H54 (cell line): ENCODE data around the gene RBPMS2.
A peak's percentile ranks its signal among the peaks of the same experiment; 100 is the strongest.

Experiments used
- DNase-seq: peaks from one replicate; pipeline ENCODE4 v3.0.0; 2011; ENCODE audit warnings: low spot score, mixed read lengths; ENCODE audit not compliant: insufficient read length
- FAIRE-seq: peaks from 3 replicates; lab custom pipeline; 2011; peaks lifted over from hg19 to GRCh38; lab: Jason Lieb, UNC
- POLR2A ChIP-seq: IDR thresholded peaks from 2 replicates; pipeline ENCODE4 v1.6.1; 2011; ENCODE audit warnings: low read depth, mild to moderate bottlenecking, low read length

The RBPMS2 gene

DNA sequence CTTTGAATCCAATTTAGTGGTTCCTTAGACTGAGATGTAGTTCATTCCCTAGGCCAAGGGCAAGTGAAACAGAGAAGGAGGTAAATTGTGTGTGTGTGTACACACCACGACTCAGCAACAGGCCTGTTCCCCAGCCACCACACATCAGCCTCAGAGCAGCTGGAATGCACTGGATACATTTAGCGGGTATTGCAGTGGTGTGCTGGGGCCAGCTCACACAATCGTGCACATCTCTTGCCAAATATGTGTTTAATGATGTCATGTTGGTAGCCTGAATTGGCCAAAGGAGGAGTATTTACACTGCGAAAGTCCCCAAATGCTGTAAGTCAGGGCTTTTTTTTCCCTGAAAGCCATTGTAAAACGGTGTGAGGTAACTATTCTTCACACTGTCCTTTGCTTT, 82.3 kb downstream of the RBPMS2 start:
- no peak for TF ChIP-seq POLR2A
- DNase-seq (peak; percentile 20), FAIRE-seq (no peak)

DNA sequence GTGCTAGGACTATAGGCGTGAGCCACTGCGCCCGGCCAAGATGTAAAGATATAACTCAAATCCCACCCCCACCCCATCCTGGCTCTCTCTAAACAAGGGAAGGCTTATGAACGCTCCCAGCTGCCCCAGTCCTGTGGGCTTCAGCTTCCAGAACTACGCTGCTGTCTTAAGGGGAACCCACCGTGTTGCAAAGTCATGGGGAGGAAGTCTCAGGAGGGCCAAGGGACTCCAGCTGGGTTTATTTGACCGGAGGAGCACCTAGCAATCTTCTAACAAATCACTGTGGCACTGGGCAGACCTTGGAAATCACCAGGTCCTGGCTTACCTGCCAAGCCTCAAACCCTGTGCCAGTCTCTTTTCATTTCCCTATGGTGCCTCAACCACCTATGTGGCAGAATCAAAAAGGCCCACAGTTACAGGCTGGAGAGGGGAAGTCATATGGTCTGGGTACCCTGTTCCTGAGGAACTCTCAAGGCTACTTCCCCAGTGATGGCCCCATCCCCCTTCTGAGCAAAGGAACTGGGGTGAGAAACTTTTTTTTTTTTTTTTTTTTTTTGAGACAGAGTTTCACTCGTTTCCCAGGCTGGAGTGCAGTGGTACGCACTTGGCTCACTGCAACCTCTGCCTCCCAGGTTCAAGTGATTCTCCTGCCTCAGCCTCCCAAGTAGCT, 83.4 kb downstream of the RBPMS2 start:
- no peak for FAIRE-seq
- TF ChIP-seq POLR2A, result no peak
- no peak for DNase-seq

DNA sequence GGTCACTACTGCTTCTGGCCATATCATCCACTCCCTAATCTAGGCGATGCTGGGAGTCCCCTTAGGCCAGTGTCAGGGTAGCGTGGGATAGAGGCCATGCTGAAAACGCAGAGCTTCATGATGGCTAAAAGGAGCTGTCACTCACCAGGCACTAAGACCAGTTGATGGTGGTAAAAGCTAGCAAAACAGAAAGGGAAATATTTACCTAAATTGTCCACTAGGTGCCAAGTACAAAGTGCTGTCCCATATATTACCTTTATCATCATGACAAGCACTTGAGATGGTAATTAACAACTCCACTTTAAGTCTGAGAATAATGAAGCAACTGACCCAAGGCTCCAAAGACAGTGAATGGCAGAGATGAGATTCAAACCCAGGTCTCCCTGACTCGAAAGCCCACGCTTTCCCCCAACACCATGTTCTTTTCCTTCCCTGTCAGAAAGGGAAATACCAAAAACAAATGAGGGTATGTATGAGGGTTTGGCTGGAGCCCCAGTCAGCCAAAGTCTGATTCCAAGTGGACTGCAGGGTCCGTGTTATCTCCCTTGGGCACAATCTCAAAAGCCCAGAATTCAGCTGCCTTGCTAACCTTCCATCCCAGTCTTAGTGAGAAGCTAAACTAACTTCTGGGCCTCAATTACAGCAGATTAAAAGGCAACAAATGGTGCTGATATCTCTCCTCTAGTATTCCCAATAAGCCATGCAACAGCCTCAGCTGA, 84.7 kb downstream of the RBPMS2 start:
- DNase-seq (no peak), FAIRE-seq (no peak)
- no peak for TF ChIP-seq POLR2A

DNA sequence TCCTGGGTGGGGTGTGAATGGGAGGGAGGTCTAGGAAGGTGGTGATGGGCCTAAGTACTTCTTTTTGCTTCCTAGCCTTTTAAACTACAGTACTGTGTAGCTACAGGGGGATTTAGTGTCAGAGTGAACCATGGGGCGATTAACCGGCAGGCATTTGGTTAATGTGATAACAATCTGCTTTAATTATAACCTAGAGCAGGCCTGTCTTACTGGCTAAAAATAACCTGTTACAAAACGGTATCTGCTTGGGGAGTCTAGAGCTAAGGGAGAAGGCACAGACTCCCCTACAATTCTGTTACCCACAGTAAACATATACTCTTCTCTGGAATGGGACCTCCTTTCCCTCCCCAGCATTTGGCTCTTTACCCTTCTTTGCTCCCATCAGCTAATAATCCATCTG, 85.4 kb downstream of the RBPMS2 start:
- no peak for TF ChIP-seq POLR2A

More for the DNA sequence above, 85.4 kb downstream of the RBPMS2 start:
- DNase-seq (no peak), FAIRE-seq (no peak)
